GM21423 (cell line): ENCODE data around the gene ARL15.

Experiments
- ATAC-seq: cut with Tn5 transposase; IDR thresholded peaks from one replicate; pipeline ENCODE4 v1.9.1; 2021; ENCODE audit warnings: mild to moderate bottlenecking, moderate library complexity; ENCODE audit not compliant: unreplicated experiment

ARL15 gene

GRCh38 chr5:54288568-54289217 lies 21.7 kb downstream of the ARL15 start:
- no peak for ATAC-seq

- ATAC-seq: no peak
These were observed 24.7 kb downstream of the ARL15 start for GRCh38 chr5:54285686-54286085.

GRCh38 chr5:54284586-54284985 lies 25.8 kb downstream of the ARL15 start:
- ATAC-seq: no peak

- ATAC-seq: no peak
These were observed 27.5 kb downstream of the ARL15 start for GRCh38 chr5:54282876-54283275.

- ATAC-seq: no peak
These were observed 28.2 kb downstream of the ARL15 start for GRCh38 chr5:54281960-54282692.

GRCh38 chr5:54279960-54280359 lies 30.4 kb downstream of the ARL15 start:
- no peak for ATAC-seq

- ATAC-seq: no peak
These were observed 31.2 kb downstream of the ARL15 start for GRCh38 chr5:54278979-54279717.

- no peak for ATAC-seq
These were observed 32.1 kb downstream of the ARL15 start for GRCh38 chr5:54278036-54278830.

GRCh38 chr5:54276048-54276447 lies 34.3 kb downstream of the ARL15 start:
- no peak for ATAC-seq

- ATAC-seq: no peak
These were observed 35.0 kb downstream of the ARL15 start for GRCh38 chr5:54275361-54275760.

- ATAC-seq: no peak
These were observed 35.4 kb downstream of the ARL15 start for GRCh38 chr5:54274944-54275343.

- no peak for ATAC-seq
These were observed 36.7 kb downstream of the ARL15 start for GRCh38 chr5:54273715-54274114.

- ATAC-seq: no peak
These were observed 37.6 kb downstream of the ARL15 start for GRCh38 chr5:54272746-54273145.

GRCh38 chr5:54270326-54270725 lies 40.0 kb downstream of the ARL15 start:
- no peak for ATAC-seq

- no peak for ATAC-seq
These were observed 45.8 kb downstream of the ARL15 start for GRCh38 chr5:54264574-54264973.

- ATAC-seq: no peak
These were observed 46.9 kb downstream of the ARL15 start for GRCh38 chr5:54263447-54263846.

GRCh38 chr5:54261596-54261995 lies 48.8 kb downstream of the ARL15 start:
- ATAC-seq: no peak

- no peak for ATAC-seq
These were observed 50.4 kb downstream of the ARL15 start for GRCh38 chr5:54259981-54260380.

- ATAC-seq: no peak
These were observed 51.3 kb downstream of the ARL15 start for GRCh38 chr5:54259090-54259489.

GRCh38 chr5:54257366-54258118 lies 52.8 kb downstream of the ARL15 start:
- ATAC-seq: no peak
